ENCODE data around the gene CERK.

The CERK gene

DNA sequence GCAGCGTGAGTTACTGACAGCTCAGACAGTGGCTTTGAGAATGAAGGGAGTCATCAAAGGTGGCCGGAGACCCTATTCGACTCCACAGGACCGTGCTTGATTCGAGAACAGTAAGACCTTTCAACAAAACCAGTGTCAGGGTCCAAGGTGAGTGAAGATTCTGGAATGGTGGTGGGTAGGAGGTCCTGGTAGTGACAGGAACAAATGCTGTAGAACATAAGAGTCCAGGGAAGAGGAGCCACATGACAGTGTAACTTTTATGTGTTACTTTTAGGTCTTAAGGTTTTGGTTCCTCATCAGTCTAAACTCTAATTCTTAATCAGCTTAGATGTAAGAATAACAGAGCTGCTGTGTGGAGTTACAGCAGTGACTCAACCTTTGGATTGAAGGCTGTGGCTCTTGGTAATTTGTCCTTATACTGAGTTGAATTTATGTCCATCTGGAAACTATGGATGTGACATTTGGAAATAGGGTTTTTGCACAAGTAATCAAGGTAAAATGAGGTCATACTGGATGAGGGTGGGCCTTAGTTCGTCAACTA is 26.2 kb upstream of the CERK start:
- Histone ChIP-seq H3K9me3 (ENCODE audit: insufficient read depth, low read depth, low read length) (no peaks in the 10 kb centered on the region), H3K4me1 (ENCODE audit: insufficient read depth, low read length) (peaks cover 5% of the 10 kb centered on the region; the same call in 1 of the 2 replicates), H3K27me3 (ENCODE audit: insufficient read depth, low read length) (no peaks in the 10 kb centered on the region), H3K9ac (ENCODE audit: low read depth, low read length) (no peak overlapping the region), H3K36me3 (ENCODE audit: insufficient read depth, low read depth, low read length) (peaks cover 9% of the 10 kb centered on the region; the same call in 1 of the 2 replicates), H3K4me3 (ENCODE audit: low read length) (no peak overlapping the region), H3K27ac (ENCODE audit: low read length) (no peak overlapping the region)

DNA sequence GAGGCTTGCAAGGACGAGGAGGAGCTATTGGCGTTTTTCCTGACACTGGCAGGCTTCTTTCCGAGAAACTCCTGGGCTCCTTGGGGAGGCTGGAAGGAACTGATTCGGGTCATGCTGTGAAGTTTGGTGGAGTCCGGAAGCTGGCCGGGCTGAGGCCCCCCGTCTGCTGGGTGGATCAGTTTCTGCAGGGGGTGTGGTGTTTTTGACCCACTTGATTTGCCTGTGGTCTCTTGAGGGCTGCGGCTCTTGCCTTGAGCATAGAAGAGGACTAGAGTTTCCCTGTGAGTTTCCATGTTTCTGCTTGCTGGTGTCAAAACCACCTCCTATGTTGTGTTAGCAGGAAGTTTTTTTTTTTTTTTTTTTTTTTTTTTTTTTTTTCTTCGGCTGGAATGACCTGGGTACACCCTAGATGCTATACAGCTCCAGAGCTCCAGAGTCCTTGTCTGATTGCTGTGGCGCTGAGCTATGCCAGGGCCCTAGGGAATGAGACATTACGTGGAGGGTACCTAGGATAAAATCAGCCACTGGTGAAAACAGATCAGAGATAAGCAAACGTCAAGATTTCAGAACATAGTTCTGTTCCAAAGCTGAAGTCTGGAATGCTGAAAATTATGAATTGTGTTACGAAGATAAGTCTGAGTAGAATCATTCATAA is 25.1 kb upstream of the CERK start:
- Histone ChIP-seq H3K36me3 (ENCODE audit: insufficient read depth, low read depth, low read length) (peaks cover 9% of the 10 kb centered on the region; the same call in 1 of the 2 replicates), H3K9me3 (ENCODE audit: insufficient read depth, low read depth, low read length) (no peaks in the 10 kb centered on the region), H3K27me3 (ENCODE audit: insufficient read depth, low read length) (no peaks in the 10 kb centered on the region), H3K9ac (ENCODE audit: low read depth, low read length) (peak overlapping the region; percentile 100), H3K27ac (ENCODE audit: low read length) (peak overlapping the region; percentile 98), H3K4me3 (ENCODE audit: low read length) (peak overlapping the region; percentile 99), H3K4me1 (ENCODE audit: insufficient read depth, low read length) (peaks cover 5% of the 10 kb centered on the region; the same call in 1 of the 2 replicates)

GRCh38 chr22:46762238-46763050 is 24.4 kb upstream of the CERK start, which contains the start of gene TBC1D22A:
Gene TBC1D22A (plus strand): TSS chr22:46762650. CDS start chr22:46762787, 137 bp downstream.
- Histone ChIP-seq H3K4me3 (ENCODE audit: low read length) (peak within 1 kb of the TSS; percentile 99), H3K36me3 (ENCODE audit: insufficient read depth, low read depth, low read length) (peaks cover 9% of the 10 kb centered on the region; the same call in 1 of the 2 replicates), H3K4me1 (ENCODE audit: insufficient read depth, low read length) (peaks cover 5% of the 10 kb centered on the region; the same call in 1 of the 2 replicates), H3K27me3 (ENCODE audit: insufficient read depth, low read length) (no peaks in the 10 kb centered on the region), H3K9ac (ENCODE audit: low read depth, low read length) (peak within 1 kb of the TSS; percentile 100), H3K9me3 (ENCODE audit: insufficient read depth, low read depth, low read length) (no peaks in the 10 kb centered on the region), H3K27ac (ENCODE audit: low read length) (peak within 1 kb of the TSS; percentile 98)

DNA sequence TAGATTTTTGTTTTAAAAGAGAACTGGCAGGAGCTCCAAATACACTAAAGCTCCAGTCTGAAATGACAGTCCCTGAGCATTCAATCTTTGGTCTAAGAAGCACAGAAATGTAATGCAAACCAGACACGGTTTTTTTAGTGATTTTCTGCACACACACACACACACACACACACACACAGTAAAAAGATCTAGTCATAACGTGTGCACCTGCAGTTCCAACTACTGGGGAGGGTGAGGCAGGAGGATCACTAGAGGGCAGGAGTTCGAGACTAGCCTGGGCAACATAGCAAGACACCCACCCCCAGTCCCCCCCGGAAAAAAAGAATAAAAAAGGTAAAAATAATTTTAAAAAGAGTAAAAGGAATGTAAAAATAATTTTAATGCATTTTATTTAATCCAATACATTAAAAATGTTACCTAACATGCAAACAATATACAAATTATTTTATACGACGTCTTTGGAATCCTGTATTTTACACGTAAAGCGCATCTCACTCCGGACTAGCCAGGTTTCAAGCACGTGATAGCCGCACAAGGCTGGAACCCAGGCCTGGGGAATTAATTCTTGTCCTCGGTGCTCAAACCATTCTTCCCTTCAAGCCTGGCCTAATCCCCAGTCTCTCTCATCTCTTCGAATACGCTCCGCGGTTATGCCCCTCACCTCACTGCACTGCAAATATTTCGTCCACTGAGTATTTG is 23.6 kb upstream of the CERK start:
- Histone ChIP-seq H3K4me3 (ENCODE audit: low read length) (peak overlapping the region; percentile 99), H3K4me1 (ENCODE audit: insufficient read depth, low read length) (peaks cover 5% of the 10 kb centered on the region; the same call in 1 of the 2 replicates), H3K9me3 (ENCODE audit: insufficient read depth, low read depth, low read length) (peaks cover 7% of the 10 kb centered on the region)

GRCh38 chr22:46761017-46761416 is 23.0 kb upstream of the CERK start:
- peaks cover 5% of the 10 kb centered on the region; the same call in 1 of the 2 replicates for H3K4me1 ChIP-seq (ENCODE audit: insufficient read depth, low read length)
- peak overlapping the region; percentile 100; the same call in 1 of the 2 replicates for H3K9ac ChIP-seq (ENCODE audit: low read depth, low read length)
- H3K36me3 ChIP-seq (ENCODE audit: insufficient read depth, low read depth, low read length): peaks cover 16% of the 10 kb centered on the region; the same call in 1 of the 2 replicates
- no peak overlapping the region for H3K27ac ChIP-seq (ENCODE audit: low read length)
- peaks cover 14% of the 10 kb centered on the region for H3K9me3 ChIP-seq (ENCODE audit: insufficient read depth, low read depth, low read length)
- peak overlapping the region; percentile 99; the same call in 1 of the 2 replicates for H3K4me3 ChIP-seq (ENCODE audit: low read length)
- no peaks in the 10 kb centered on the region for H3K27me3 ChIP-seq (ENCODE audit: insufficient read depth, low read length)

More for the DNA sequence above, 23.6 kb upstream of the CERK start:
- peak overlapping the region; percentile 100 for H3K9ac ChIP-seq (ENCODE audit: low read depth, low read length)
- no peaks in the 10 kb centered on the region for H3K27me3 ChIP-seq (ENCODE audit: insufficient read depth, low read length)
- peaks cover 16% of the 10 kb centered on the region; the same call in 1 of the 2 replicates for H3K36me3 ChIP-seq (ENCODE audit: insufficient read depth, low read depth, low read length)
- peak overlapping the region; percentile 98 for H3K27ac ChIP-seq (ENCODE audit: low read length)

DNA sequence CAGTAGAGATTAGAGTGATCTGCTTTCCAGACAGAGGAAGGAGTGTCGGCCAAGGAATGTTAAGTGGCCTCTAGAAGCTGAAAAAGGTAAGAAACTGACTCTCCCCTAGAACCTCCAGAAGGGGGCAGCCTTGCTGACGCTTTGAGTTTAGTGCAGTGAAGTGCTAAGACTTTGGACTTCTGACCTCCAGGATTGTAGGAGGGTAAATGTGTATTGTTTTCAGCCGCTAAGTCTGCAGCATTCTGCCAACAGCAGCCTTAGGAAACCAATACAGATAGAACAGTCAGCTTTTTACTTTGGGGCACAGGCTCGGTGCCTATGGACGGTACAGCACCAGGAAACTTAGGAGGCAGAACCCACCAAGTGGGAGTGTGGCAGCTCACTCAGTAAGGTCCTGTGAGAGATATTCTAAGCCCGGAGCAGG is 20.8 kb upstream of the CERK start:
- no peaks in the 10 kb centered on the region for H3K27me3 ChIP-seq (ENCODE audit: insufficient read depth, low read length)
- H3K4me1 ChIP-seq (ENCODE audit: insufficient read depth, low read length): peaks cover 5% of the 10 kb centered on the region; the same call in 1 of the 2 replicates
- no peak overlapping the region for H3K9ac ChIP-seq (ENCODE audit: low read depth, low read length)
- peaks cover 25% of the 10 kb centered on the region for H3K9me3 ChIP-seq (ENCODE audit: insufficient read depth, low read depth, low read length)
- no peak overlapping the region for H3K4me3 ChIP-seq (ENCODE audit: low read length)
- H3K27ac ChIP-seq (ENCODE audit: low read length): no peak overlapping the region
- peaks cover 16% of the 10 kb centered on the region; the same call in 1 of the 2 replicates for H3K36me3 ChIP-seq (ENCODE audit: insufficient read depth, low read depth, low read length)

DNA sequence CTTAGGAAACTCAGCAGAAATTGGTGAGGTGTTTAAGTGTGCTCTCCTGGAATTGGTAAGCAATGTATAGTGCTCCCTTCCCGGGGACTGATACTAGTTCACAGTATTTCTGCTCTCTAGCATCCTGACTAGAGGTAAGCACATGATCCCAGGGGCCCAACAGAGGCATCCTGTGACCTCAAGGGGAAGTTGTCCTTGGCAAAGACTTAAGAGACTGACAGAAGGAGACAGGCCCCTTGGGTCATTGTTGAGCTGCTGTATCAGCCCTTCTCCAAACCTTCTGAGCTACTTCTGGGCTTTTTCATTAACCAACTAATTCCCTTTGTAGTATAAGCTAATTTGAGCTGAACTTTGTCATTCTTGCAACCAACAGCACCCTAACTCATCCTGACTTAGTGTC is 20.1 kb upstream of the CERK start:
- no peaks in the 10 kb centered on the region for H3K27me3 ChIP-seq (ENCODE audit: insufficient read depth, low read length)
- H3K9ac ChIP-seq (ENCODE audit: low read depth, low read length): no peak overlapping the region
- peaks cover 16% of the 10 kb centered on the region; the same call in 1 of the 2 replicates for H3K36me3 ChIP-seq (ENCODE audit: insufficient read depth, low read depth, low read length)
- H3K4me1 ChIP-seq (ENCODE audit: insufficient read depth, low read length): peaks cover 5% of the 10 kb centered on the region; the same call in 1 of the 2 replicates
- no peak overlapping the region for H3K27ac ChIP-seq (ENCODE audit: low read length)
- no peak overlapping the region for H3K4me3 ChIP-seq (ENCODE audit: low read length)
- peaks cover 25% of the 10 kb centered on the region for H3K9me3 ChIP-seq (ENCODE audit: insufficient read depth, low read depth, low read length)

DNA sequence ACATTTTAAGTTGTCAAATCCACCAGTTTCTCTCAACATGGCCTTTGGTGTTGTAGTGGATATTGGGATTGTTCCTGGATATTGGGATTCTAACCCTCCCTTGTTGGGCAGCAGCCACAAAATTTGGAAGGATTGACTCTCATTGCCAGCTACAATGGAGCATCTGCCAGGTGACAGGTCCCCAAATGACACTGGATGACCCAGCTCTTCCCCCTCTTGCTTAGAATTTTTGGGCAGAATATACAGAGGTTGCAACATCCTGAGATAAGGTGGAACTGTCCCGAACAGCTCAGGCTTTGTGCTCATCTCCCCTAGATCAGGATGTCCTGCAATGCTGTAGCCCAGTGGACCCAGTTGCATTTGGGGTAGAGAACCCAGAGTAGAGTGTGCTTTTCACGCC is 19.1 kb upstream of the CERK start:
- H3K9me3 ChIP-seq (ENCODE audit: insufficient read depth, low read depth, low read length): peaks cover 25% of the 10 kb centered on the region
- H3K4me1 ChIP-seq (ENCODE audit: insufficient read depth, low read length): peaks cover 5% of the 10 kb centered on the region; the same call in 1 of the 2 replicates
- H3K4me3 ChIP-seq (ENCODE audit: low read length): no peak overlapping the region
- no peak overlapping the region for H3K9ac ChIP-seq (ENCODE audit: low read depth, low read length)
- peaks cover 16% of the 10 kb centered on the region; the same call in 1 of the 2 replicates for H3K36me3 ChIP-seq (ENCODE audit: insufficient read depth, low read depth, low read length)
- H3K27ac ChIP-seq (ENCODE audit: low read length): no peak overlapping the region
- H3K27me3 ChIP-seq (ENCODE audit: insufficient read depth, low read length): no peaks in the 10 kb centered on the region

GRCh38 chr22:46756097-46756496 is 18.0 kb upstream of the CERK start:
- Histone ChIP-seq H3K9ac (ENCODE audit: low read depth, low read length) (no peak overlapping the region), H3K27ac (ENCODE audit: low read length) (no peak overlapping the region), H3K27me3 (ENCODE audit: insufficient read depth, low read length) (no peaks in the 10 kb centered on the region), H3K9me3 (ENCODE audit: insufficient read depth, low read depth, low read length) (peaks cover 25% of the 10 kb centered on the region), H3K4me1 (ENCODE audit: insufficient read depth, low read length) (0 out of 2 replicates have a peak, but pooled peaks cover under 1% of the 10 kb centered on the region), H3K4me3 (ENCODE audit: low read length) (no peak overlapping the region), H3K36me3 (ENCODE audit: insufficient read depth, low read depth, low read length) (peaks cover 16% of the 10 kb centered on the region; the same call in 1 of the 2 replicates)

- Histone ChIP-seq H3K9me3 (ENCODE audit: insufficient read depth, low read depth, low read length) (peaks cover 25% of the 10 kb centered on the region), H3K36me3 (ENCODE audit: insufficient read depth, low read depth, low read length) (peaks cover 12% of the 10 kb centered on the region; the same call in 1 of the 2 replicates), H3K27ac (ENCODE audit: low read length) (no peak overlapping the region), H3K27me3 (ENCODE audit: insufficient read depth, low read length) (no peaks in the 10 kb centered on the region), H3K9ac (ENCODE audit: low read depth, low read length) (no peak overlapping the region), H3K4me3 (ENCODE audit: low read length) (no peak overlapping the region), H3K4me1 (ENCODE audit: insufficient read depth, low read length) (no peaks in the 10 kb centered on the region)
These were observed 17.5 kb upstream of the CERK start for GRCh38 chr22:46755525-46755924.

DNA sequence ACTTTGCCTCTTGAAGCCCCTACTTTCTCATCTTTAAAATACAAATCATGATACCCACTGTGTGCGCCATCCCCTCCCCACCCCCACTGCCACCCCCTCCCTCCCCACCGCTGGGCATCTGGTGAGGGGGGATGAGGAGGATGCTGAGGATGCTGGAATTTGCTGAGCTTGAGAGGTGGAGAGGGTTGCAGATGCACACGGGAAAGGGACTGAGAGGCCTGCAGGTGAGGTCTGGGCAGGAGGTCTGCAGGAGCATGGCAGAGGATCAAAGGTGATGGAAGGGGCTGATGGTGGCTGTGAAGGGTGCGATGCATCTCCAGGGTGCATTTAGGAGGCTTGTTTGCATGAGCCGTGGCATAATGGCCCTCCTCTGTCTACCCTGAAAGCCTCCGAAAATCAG is 16.8 kb upstream of the CERK start:
- H3K27ac ChIP-seq (ENCODE audit: low read length): no peak overlapping the region
- H3K9me3 ChIP-seq (ENCODE audit: insufficient read depth, low read depth, low read length): peaks cover 25% of the 10 kb centered on the region
- no peak overlapping the region for H3K9ac ChIP-seq (ENCODE audit: low read depth, low read length)
- H3K4me3 ChIP-seq (ENCODE audit: low read length): no peak overlapping the region
- H3K36me3 ChIP-seq (ENCODE audit: insufficient read depth, low read depth, low read length): peaks cover 7% of the 10 kb centered on the region; the same call in 1 of the 2 replicates
- H3K27me3 ChIP-seq (ENCODE audit: insufficient read depth, low read length): no peaks in the 10 kb centered on the region
- no peaks in the 10 kb centered on the region for H3K4me1 ChIP-seq (ENCODE audit: insufficient read depth, low read length)

Data from iPS-20b (cell line).